Measurements from ENCODE around the gene CCDC157.

The CCDC157 gene

GRCh38 chr22:30356449-30357235 lies at the start of gene CCDC157, which contains the start of gene SF3A1:
CCDC157 (plus strand) TSS chr22:30357007; CDS start chr22:30366001, 8,994 bp downstream.
SF3A1 (minus strand) TSS chr22:30356894; CDS start chr22:30356792, 102 bp downstream.
- DNase-seq (ENCODE audit: low read depth) = peak; percentile 72

DNA sequence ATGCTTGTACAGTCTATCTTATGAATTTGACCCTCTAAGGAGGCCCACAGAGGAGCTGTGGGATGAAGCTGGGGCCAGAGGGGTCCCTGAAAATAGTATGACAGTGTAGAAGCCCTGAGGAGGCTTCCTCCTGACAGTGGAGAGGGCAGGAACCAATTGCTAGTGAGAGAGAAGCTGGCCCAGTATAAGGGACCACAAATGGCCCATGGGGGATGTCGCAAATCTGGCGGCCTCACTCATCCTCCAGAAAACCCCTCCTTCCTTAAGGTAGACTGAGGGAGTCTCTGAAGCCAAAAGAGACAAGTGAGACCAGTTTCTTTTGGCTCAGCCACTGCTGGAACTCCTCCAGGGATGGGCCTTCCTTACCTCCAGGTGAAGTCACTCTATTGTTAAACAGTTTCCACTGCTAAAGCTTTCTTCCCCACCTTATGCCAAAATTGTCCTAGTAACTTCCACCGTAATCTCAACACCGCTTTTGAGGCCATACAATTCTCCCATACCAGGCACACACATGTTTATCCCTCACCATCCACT lies 49.7 kb upstream of the CCDC157 start:
- no peak for DNase-seq (ENCODE audit: low read depth)

- DNase-seq (ENCODE audit: low read depth) = no peak
These were observed 48.7 kb upstream of the CCDC157 start for GRCh38 chr22:30308093-30308492.

DNA sequence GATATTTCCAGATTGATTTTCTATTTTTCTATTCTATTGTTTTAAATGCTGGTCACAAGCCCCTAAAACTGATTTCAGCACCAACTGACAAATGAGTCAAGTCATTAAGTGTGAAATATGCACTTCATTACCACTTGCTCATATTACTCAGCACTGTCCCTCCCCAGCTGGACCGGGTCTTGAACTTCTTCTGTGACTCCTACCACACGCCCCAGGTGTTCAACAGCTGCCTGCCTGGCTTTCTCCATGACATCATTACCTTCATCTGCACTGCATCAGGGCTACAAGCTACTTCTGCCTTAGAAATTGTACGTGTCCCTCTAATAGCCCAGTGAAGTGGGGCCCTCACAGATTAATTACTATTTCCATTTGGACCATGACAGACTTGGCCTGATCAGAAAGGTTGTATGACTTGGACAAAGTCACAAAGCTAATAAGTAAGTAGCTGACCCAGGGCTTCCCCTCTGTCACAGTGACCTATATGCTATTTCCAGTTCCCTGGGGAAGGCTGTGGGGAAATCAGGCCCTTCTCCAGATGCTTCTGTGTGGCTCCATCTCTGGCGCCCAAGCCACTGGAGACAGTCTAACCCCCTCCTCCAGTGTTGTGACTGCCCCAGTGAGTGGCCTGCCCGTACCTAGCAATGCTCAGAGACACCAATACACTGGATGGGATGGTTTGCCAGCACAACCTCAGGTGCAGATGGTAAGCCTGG lies 48.1 kb upstream of the CCDC157 start:
- no peak for DNase-seq (ENCODE audit: low read depth)

- no peak for DNase-seq (ENCODE audit: low read depth)
These were observed 46.7 kb upstream of the CCDC157 start for GRCh38 chr22:30309951-30310741.

DNA sequence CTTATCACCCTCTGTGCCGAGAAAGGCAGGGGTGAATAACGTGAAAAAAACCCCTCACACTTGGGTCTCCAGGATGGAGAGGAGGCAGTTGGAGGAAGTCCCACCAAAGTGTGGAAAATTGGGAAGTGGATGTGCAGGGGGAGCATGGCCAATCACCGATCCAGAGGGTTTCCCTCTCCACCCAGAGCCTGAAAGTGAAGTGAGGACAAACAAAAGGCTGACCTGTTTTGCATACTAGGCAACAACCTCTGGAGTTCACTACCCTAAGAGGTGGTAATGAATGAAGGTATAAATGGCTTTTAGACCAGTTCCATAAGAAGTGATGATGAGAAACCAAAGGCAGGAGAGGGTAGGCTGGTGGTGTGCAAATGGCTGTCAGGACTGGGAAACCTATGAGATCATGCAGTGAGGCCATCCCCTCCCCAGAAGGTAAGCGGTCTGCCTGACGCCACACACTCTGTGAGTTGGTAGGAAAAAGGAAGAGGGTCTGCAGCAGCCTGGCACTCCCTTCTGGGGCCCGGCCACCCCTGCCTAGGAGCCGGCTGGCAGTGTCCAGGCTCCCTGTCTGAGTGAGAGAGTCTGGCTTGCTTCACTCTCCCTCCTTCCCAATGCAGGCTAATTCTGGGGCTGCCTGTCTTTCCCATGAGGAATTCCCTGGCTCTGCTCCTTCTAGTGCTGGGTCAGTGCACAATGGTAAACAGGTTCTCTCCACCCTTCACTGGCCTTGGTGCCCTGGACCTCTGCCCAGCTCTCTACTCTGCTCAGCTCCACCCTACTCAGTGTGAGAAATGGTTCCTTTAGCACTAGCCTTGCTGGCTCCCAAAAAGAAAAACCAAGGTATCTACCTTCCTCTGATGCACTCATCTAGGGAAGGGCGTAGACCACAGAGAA lies 45.7 kb upstream of the CCDC157 start:
- no peak for DNase-seq (ENCODE audit: low read depth)

DNA sequence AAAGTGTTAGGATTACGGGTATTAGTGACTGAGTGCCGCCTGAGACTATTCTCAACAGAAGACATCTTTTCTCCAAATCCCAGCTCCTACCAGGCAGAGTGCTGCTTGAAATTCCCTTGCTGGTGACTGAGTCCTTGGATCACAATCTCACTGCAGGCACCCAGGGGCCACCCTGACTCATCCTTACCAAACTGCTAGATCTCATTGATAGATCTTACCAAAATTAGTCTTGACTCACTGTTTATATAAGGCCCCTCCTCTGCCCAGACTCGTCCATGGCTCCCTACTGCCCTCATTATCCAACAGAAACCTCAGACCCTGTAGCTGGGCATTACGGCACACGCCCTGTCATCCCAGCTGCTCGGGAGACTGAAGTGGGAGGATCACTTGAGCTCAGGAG lies 44.8 kb upstream of the CCDC157 start:
- DNase-seq (ENCODE audit: low read depth) = no peak

DNA sequence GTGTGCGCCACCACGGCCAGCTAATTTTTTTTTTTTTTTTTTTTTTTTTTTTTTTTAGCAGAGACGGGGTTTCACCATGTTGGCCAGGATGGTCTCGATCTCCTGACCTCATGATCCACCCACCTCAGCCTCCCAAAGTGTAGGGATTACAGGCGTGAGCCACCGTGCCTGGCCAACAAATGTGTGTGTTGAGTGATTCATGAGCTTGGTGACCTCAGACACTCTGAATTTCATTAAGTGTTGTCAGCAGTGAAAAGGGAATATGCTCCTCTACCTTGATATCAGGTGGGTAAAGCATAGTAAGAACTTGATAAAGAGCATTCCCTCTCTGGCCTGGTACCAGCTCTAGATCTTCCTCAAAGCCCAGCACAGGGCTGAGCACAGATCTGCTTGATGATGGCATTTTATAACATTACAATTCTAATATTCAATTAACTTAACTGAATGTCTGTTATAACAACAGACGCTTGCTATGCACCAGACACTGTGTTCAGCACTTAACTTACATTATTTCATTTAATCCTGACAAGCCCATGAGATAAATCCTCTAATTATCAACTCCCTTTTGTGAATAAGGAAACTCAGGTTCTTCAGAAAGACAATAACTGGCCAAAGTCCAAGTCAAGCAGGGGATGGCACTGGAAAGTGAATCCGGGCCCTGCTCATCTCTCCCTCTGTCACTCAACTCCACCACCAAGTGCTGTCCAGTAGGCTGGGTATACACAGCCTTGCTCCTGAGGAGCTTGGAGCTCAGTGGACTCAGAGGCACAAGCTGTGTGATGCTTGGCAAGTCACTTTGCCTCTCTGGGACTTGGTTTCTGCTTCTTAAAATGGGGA lies 43.1 kb upstream of the CCDC157 start:
- no peak for DNase-seq (ENCODE audit: low read depth)

GRCh38 chr22:30314915-30315314 lies 41.9 kb upstream of the CCDC157 start:
- DNase-seq (ENCODE audit: low read depth) = no peak

- no peak for DNase-seq (ENCODE audit: low read depth)
These were observed 40.7 kb upstream of the CCDC157 start for GRCh38 chr22:30315962-30316576.

GRCh38 chr22:30317778-30318177 lies 39.0 kb upstream of the CCDC157 start:
- DNase-seq (ENCODE audit: low read depth) = no peak

DNA sequence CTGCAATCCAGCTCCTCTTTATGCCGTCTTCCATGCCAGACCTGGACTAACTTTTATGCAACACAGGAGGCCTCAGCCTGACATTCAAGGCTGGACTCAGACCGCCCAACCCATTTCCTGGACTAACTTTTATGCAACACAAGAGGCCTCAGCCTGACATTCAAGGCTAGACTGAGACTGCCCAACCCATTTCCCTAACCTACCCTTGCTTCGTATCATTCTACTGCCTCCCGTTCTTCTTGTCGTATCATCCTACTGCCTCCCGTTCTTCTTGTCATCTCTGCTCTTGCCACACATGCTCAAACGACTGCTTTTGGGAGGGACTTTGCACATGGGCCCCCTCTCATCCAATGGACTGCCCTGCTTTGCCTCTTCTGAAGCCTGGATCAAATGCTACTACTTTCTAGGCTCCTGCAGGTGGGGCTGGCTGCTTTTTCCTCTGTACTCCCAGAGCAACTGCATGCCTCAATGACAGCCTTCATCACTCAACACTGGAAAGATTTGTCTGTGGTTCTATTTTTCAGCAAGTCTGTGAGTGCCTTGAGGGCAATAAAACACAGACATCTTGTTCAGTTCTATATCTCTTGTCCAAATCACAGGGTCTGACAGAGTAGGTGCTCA lies 37.9 kb upstream of the CCDC157 start:
- DNase-seq (ENCODE audit: low read depth) = no peak

DNA sequence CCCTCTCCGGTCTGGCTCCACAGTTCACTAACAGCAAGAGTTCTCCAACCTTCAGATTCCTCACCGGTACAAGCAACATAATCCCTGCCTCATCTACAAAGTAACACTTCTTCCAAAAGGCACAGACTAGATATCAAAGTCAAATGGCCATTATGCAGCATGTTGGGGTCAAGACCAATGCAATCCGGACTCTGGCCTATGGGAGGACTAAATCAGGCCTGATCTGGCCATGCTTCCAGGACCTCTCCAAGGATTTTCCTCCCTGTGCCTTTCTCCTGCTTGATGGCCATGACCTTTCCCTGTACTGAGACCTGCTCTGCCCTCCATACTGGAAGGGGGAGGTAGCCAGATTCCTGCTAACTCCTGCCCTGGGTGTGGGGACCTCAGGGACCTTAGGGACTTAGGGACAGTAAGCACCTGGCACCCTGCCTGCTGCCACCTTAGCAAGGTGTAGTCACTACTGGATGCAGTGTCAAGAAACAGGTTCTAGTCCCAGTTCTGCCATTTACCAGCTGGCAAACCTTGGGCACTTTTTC lies 36.7 kb upstream of the CCDC157 start:
- DNase-seq (ENCODE audit: low read depth) = no peak

GRCh38 chr22:30321461-30321860 lies 35.3 kb upstream of the CCDC157 start:
- no peak for DNase-seq (ENCODE audit: low read depth)

GRCh38 chr22:30323246-30323645 lies 33.6 kb upstream of the CCDC157 start:
- no peak for DNase-seq (ENCODE audit: low read depth)

DNA sequence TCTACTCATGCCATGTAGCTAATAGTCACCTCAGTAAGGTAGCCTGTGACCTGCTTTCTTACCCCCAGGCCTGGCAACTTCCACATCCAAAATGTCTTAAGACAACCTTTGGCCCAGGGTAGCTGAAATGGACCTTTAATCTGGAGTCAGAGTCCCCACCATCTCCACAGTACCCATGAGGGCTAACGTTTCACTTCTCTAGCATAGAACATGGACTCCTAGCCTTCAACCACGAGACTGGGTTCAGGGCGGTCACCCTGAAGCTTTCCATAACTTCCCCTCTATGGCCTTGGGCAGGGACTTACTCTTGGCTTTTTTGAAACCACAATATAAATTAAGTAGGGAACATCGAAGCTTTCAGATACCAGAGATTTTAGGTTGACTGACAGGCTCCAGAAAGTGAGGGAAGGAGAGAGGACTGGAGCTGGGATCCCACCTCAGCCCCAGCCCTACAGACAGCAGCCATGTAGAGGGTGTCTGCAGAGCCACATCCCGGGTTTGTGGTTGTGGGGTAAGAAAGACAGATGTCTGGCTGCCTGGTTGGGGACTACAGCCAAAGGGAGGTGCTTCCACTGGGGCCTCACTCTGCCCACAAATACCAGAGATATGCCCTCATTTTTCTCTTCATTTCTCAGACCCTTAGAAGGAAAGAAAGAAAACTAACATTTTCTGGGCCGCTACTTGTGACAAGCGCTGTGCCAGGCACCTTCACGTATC lies 32.6 kb upstream of the CCDC157 start:
- DNase-seq (ENCODE audit: low read depth) = no peak

GRCh38 chr22:30325065-30325720 lies 31.6 kb upstream of the CCDC157 start:
- no peak for DNase-seq (ENCODE audit: low read depth)

DNA sequence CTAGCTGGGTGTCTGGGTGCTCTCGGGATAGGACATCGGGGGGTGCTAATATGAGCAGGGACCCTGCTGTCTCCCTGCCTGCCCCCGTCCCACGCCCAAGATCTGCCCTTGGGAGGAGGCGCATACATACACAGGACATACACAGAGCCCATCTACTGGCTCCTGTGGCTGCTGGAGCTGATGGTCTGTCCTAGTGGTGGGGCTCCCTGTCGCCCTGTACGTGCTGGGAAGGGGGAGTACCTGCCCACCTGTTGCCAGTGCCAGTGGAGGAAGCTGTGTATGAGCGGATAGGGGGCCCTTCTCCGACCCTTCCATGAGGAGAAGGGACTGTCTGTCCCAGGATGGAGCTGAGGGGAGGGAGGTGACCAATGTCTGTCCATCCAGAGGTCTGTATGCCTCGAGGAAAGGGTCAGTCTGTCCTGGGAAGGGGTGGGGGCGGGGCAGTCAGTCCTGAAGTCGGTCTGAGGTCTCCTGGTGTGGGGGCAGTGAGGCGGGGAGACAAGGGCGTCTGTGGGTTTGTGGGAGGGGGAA lies 31.0 kb upstream of the CCDC157 start:
- DNase-seq (ENCODE audit: low read depth) = no peak
